IMR-90 (cell line): ENCODE results near the gene EVA1A. TPM values are rescaled to one million over a fixed set of nuclear protein-coding genes. Genes with fewer than 3 reads are reported as not detected.

ENCODE experiments used
- ATAC-seq: fragments of 200-7000 bp; cut with Tn5 transposase; 2 replicates; pipeline ENCODE4 v1.9.1; 2020; ENCODE audit warnings: low read depth, mild to moderate bottlenecking, moderate library complexity
- BruUV-seq: library from RNA; stranded (reverse); fragments of 400-500 nt; replicated peaks from 2 replicates; lab custom pipeline; 2021; lab: Mats Ljungman, UMichigan
- CTCF ChIA-PET: fragments of 300-600 bp; formaldehyde crosslinking; extraction: SDS; loops from one replicate; lab custom pipeline; 2021; ENCODE audit warnings: antibody characterized with exemption; lab: Yijun Ruan, JAX
- POLR2A ChIA-PET: fragments of 300-600 bp; sonication (Branson Sonifier 250); formaldehyde crosslinking; loops from one replicate; lab custom pipeline; 2022; ENCODE audit warnings: antibody characterized with exemption; ENCODE audit not compliant: unreplicated experiment; lab: Charles Lee
- DNase-seq: peaks from one replicate; pipeline ENCODE4 v3.0.0; 2013
- H2AFZ ChIP-seq: replicated peaks from 2 replicates; pipeline ENCODE3; 2013; ENCODE audit warnings: low read length, mild to moderate bottlenecking; ENCODE audit not compliant: poor library complexity
- H2AK5ac ChIP-seq: 2 replicates; pipeline ENCODE4 v1.6.1; 2013; ENCODE audit warnings: low read depth, low read length, inconsistent platforms
- H2AK9ac ChIP-seq: replicated peaks from 2 replicates; pipeline ENCODE3; 2013; ENCODE audit warnings: mild to moderate bottlenecking, low read depth, low read length, moderate library complexity; ENCODE audit not compliant: poor library complexity
- H2BK120ac ChIP-seq: 2 replicates; pipeline ENCODE4 v1.6.1; 2013; ENCODE audit warnings: low read depth, low read length, inconsistent platforms
- H2BK15ac ChIP-seq: 3 replicates; pipeline ENCODE4 v1.6.1; 2013; ENCODE audit warnings: low read depth, low read length, inconsistent platforms
- H2BK20ac ChIP-seq: 2 replicates; pipeline ENCODE4 v1.6.1; 2013; ENCODE audit warnings: low read depth, mild to moderate bottlenecking, inconsistent platforms, low read length, moderate library complexity
- H2BK5ac ChIP-seq: 2 replicates; pipeline ENCODE4 v1.6.1; 2013; ENCODE audit warnings: mild to moderate bottlenecking, low read depth, low read length, inconsistent platforms; ENCODE audit not compliant: poor library complexity, severe bottlenecking
- H3K14ac ChIP-seq: replicated peaks from 2 replicates; pipeline ENCODE4 v1.6.1; 2013; ENCODE audit warnings: low read depth, low read length, inconsistent platforms
- H3K18ac ChIP-seq: 2 replicates; pipeline ENCODE4 v1.6.1; 2013; ENCODE audit warnings: low read depth, low read length, control low read depth
- H3K23ac ChIP-seq: 2 replicates; pipeline ENCODE4 v1.6.1; 2013; ENCODE audit warnings: low read depth, low read length, inconsistent platforms
- H3K27ac ChIP-seq: 2 replicates; pipeline ENCODE4 v1.5.1; 2013; ENCODE audit warnings: mild to moderate bottlenecking, control low read depth, low read length; ENCODE audit not compliant: insufficient read depth
- H3K27me3 ChIP-seq: 2 replicates; pipeline ENCODE4 v1.6.1; 2013; ENCODE audit warnings: low read length; ENCODE audit not compliant: control insufficient read depth, insufficient read depth
- H3K36me3 ChIP-seq: 2 replicates; pipeline ENCODE4 v1.6.1; 2013; ENCODE audit warnings: low read length, mixed read lengths; ENCODE audit not compliant: control insufficient read depth, insufficient read depth
- H3K4ac ChIP-seq: 2 replicates; pipeline ENCODE4 v1.6.1; 2013; ENCODE audit warnings: low read depth, low read length, inconsistent platforms
- H3K4me1 ChIP-seq: 2 replicates; pipeline ENCODE4 v1.6.1; 2013; ENCODE audit warnings: low read length, mixed read lengths; ENCODE audit not compliant: control insufficient read depth, insufficient read depth
- H3K4me2 ChIP-seq: 2 replicates; pipeline ENCODE4 v1.6.1; 2013; ENCODE audit warnings: low read depth, mild to moderate bottlenecking, control low read depth, low read length, moderate library complexity
- H3K4me3 ChIP-seq: 2 replicates; pipeline ENCODE4 v1.5.1; 2013; ENCODE audit warnings: low read depth, mild to moderate bottlenecking, control low read depth, low read length, moderate library complexity; ENCODE audit not compliant: insufficient read depth
- H3K56ac ChIP-seq: 2 replicates; pipeline ENCODE4 v1.6.1; 2013; ENCODE audit warnings: low read length, inconsistent platforms; ENCODE audit not compliant: insufficient read depth; ENCODE audit errors: extremely low read depth
- H3K79me1 ChIP-seq, 2 experiments: 2 replicates each; pipeline ENCODE4 v1.6.1; 2013; ENCODE audit warnings: low read length in 2 of 2, inconsistent platforms in 1 of 2, low read depth in 1 of 2
- H3K9ac ChIP-seq: 2 replicates; pipeline ENCODE4 v1.6.1; 2013; ENCODE audit warnings: low read depth, low read length, control low read depth
- H3K9me1 ChIP-seq: 2 replicates; pipeline ENCODE4 v1.6.1; 2013; ENCODE audit warnings: low read length, inconsistent platforms; ENCODE audit not compliant: insufficient read depth
- H3K9me3 ChIP-seq: 2 replicates; pipeline ENCODE4 v1.6.1; 2013; ENCODE audit warnings: low read length; ENCODE audit not compliant: control insufficient read depth, insufficient read depth
- H4K20me1 ChIP-seq: 2 replicates; pipeline ENCODE4 v1.6.1; 2013; ENCODE audit warnings: low read length, inconsistent platforms; ENCODE audit not compliant: insufficient read depth
- H4K5ac ChIP-seq: 2 replicates; pipeline ENCODE4 v1.6.1; 2013; ENCODE audit warnings: mild to moderate bottlenecking, low read depth, low read length, control low read depth
- H4K8ac ChIP-seq, 2 experiments: 2 replicates each; pipeline ENCODE4 v1.6.1; 2013; ENCODE audit warnings: low read depth in 2 of 2, low read length in 2 of 2, control low read depth in 1 of 2, inconsistent platforms in 1 of 2
- H4K91ac ChIP-seq: 2 replicates; pipeline ENCODE4 v1.6.1; 2013; ENCODE audit warnings: low read depth, low read length, inconsistent platforms; ENCODE audit not compliant: insufficient read depth
- CEBPB ChIP-seq: IDR thresholded peaks from 2 replicates; pipeline ENCODE4 v1.6.1; 2012; ENCODE audit warnings: low read depth, low read length, improper control_type of control experiment
- CHD1 ChIP-seq: IDR thresholded peaks from 2 replicates; pipeline ENCODE4 v1.6.1; 2012; ENCODE audit warnings: low read depth, low read length, improper control_type of control experiment
- FOS ChIP-seq: fragments of 150-350 bp; IDR thresholded peaks from 2 replicates; pipeline ENCODE4 v1.6.1; 2016; ENCODE audit warnings: low read depth, low read length
- MAFK ChIP-seq: IDR thresholded peaks from 2 replicates; pipeline ENCODE4 v1.6.1; 2012; ENCODE audit warnings: low read depth, low read length, improper control_type of control experiment
- MAZ ChIP-seq: IDR thresholded peaks from 2 replicates; pipeline ENCODE4 v1.6.1; 2012; ENCODE audit warnings: low read depth, mild to moderate bottlenecking, low read length, improper control_type of control experiment, moderate library complexity, borderline replicate concordance
- POLR2A ChIP-seq: IDR thresholded peaks from 2 replicates; pipeline ENCODE4 v1.6.1; 2012; ENCODE audit warnings: mild to moderate bottlenecking, low read depth, low read length
- RCOR1 ChIP-seq: IDR thresholded peaks from 2 replicates; pipeline ENCODE4 v1.6.1; 2012; ENCODE audit warnings: mild to moderate bottlenecking, low read length, improper control_type of control experiment; ENCODE audit not compliant: insufficient replicate concordance
- RFX5 ChIP-seq: IDR thresholded peaks from 2 replicates; pipeline ENCODE4 v1.8.0; 2012; ENCODE audit warnings: low read depth, mild to moderate bottlenecking, low read length, moderate library complexity
- SMC3 ChIP-seq: fragments of 150-350 bp; IDR thresholded peaks from 2 replicates; pipeline ENCODE4 v1.6.1; 2016; ENCODE audit warnings: low read depth, mild to moderate bottlenecking, antibody characterized with exemption, low read length, moderate library complexity
- WGBS, 2 experiments: methylation state at CpG; one replicate each; pipeline versions ENCODE4 v1.1.5 to v1.1.7; 2013; ENCODE audit warnings: missing lambda C conversion rate in 2 of 2; ENCODE audit not compliant: insufficient read length in 1 of 2; ENCODE audit errors: extremely low coverage in 2 of 2; 5-methylcytosine and 5-hydroxymethylcytosine counted together
- dilution Hi-C: fragments of 300-500 bp; cut with HindIII; formaldehyde crosslinking; loops from one replicate; pipeline ENCODE4 v1.14.3; 2018; ENCODE audit warnings: low sequenced_read_pairs; ENCODE audit not compliant: unreplicated experiment
- in situ Hi-C: fragments of 300-500 bp; cut with MboI; formaldehyde crosslinking; loops from 3 replicates; pipeline ENCODE4 v1.14.3; 2019; ENCODE audit warnings: low sequenced_read_pairs, inconsistent platforms, mixed read lengths
- intact Hi-C: fragments of 100-400 bp; cut with micrococcal nuclease; formaldehyde crosslinking; loops from 2 replicates; pipeline ENCODE4 v1.10.0; 2022
- polyA plus RNA-seq, 3 experiments: library from polyadenylated mRNA; depleted of rRNA; stranded (reverse); fragments of >200 nt; gene quantifications; 2 replicates each; pipeline ENCODE4 v1.2.3, GENCODE V29; 2012; ENCODE audit warnings: low replicate concordance in 1 of 3
- total RNA-seq: library from RNA; depleted of rRNA; stranded (reverse); fragments of >200 nt; gene quantifications from 2 replicates; pipeline ENCODE4 v1.2.3, GENCODE V29; 2012
- TF ChIP-seq, protein P1 (sequence below): conservative IDR thresholded peaks from 2 replicates; pipeline ENCODE4 v1.5.1; 2012; ENCODE audit warnings: mild to moderate bottlenecking, low read depth, low read length, improper control_type of control experiment
- TF ChIP-seq, protein P2 (sequence below): fragments of 150-350 bp; IDR thresholded peaks from 2 replicates; pipeline ENCODE4 v1.6.1; 2016; ENCODE audit warnings: low read depth, mild to moderate bottlenecking, low read length, moderate library complexity, borderline replicate concordance

EVA1A gene
- total and polyA plus RNA-seq, 2 of the 4 experiments (the other 2 are of a cell fraction) = 54.5 to 93.7 TPM

DNA sequence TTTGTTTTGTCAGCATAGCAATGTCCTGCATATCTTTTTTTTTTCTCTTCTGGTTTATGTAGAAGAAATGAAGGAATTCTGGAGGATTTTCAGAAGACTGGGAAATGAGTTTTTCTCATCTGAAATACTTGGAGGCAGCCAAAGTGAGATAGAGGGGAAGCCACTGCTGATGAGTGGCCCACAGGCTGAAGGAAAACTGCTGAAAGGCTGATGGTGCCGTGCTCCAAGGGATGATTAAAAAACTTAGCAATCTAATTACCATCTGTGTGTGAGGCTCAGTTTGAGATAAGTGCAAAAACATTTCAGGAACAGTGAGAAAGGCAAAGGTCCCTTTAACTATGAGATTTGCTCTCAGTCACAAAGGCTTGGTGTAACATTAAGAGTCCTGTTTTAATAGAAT, 98.5 kb downstream of the EVA1A start:
- Histone ChIP-seq H3K56ac (no peak overlapping the region), H4K91ac (no peak overlapping the region), H3K27ac (no peak overlapping the region), H4K8ac (no peak overlapping the region), H2BK120ac (no peak overlapping the region), H2AK5ac (no peak overlapping the region), H3K18ac (no peak overlapping the region), H3K9me3 (no peaks in the 10 kb centered on the region), H2BK5ac (no peak overlapping the region), H4K20me1 (no peaks in the 10 kb centered on the region), H3K4me3 (no peak overlapping the region), H3K4ac (no peak overlapping the region), H4K5ac (no peak overlapping the region), H3K36me3 (no peaks in the 10 kb centered on the region), H2BK15ac (no peak overlapping the region), H3K4me1 (peaks cover 1% of the 10 kb centered on the region; the same call in 1 of the 2 replicates), H3K14ac (no peak overlapping the region), H2BK20ac (no peak overlapping the region), H3K23ac (no peak overlapping the region), H3K27me3 (peaks cover 33% of the 10 kb centered on the region), H3K4me2 (no peak overlapping the region), H3K79me1 (no peaks in the 10 kb centered on the region), H3K9me1 (no peaks in the 10 kb centered on the region), H3K9ac (no peak overlapping the region), H2AK9ac (no peak overlapping the region), H2AFZ (no peak overlapping the region)
- ChIA-PET CTCF (interaction anchor here (0.7 to 2.1 kb wide), 2 partner anchors 166 to 543 kb away, joined by 5 to 18 read pairs; no protein-coding TSS in a partner anchor), POLR2A (no interaction called here)
- DNase-seq (no peak), ATAC-seq (no peak)
- dilution Hi-C loops (loop anchor here (25.0 kb wide), 1 partner anchor 175 kb away; the partner anchor contains the start of gene MRPL19), in situ Hi-C loops (no loop called here), intact Hi-C loops (no loop called here)
- no TSS peak for BruUV-seq
- TF ChIP-seq MAFK = no peak
- TF ChIP-seq SMC3 = no peak
- no peak for TF ChIP-seq FOS
- no peak for TF ChIP-seq RFX5
- no peak for TF ChIP-seq CHD1
- no peak for TF ChIP-seq CEBPB
- no peak for TF ChIP-seq RCOR1
- no peak for TF ChIP-seq POLR2A
- TF ChIP-seq, protein P1, sequence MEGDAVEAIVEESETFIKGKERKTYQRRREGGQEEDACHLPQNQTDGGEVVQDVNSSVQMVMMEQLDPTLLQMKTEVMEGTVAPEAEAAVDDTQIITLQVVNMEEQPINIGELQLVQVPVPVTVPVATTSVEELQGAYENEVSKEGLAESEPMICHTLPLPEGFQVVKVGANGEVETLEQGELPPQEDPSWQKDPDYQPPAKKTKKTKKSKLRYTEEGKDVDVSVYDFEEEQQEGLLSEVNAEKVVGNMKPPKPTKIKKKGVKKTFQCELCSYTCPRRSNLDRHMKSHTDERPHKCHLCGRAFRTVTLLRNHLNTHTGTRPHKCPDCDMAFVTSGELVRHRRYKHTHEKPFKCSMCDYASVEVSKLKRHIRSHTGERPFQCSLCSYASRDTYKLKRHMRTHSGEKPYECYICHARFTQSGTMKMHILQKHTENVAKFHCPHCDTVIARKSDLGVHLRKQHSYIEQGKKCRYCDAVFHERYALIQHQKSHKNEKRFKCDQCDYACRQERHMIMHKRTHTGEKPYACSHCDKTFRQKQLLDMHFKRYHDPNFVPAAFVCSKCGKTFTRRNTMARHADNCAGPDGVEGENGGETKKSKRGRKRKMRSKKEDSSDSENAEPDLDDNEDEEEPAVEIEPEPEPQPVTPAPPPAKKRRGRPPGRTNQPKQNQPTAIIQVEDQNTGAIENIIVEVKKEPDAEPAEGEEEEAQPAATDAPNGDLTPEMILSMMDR = no peak
- no peak for TF ChIP-seq MAZ
- TF ChIP-seq, protein P2, sequence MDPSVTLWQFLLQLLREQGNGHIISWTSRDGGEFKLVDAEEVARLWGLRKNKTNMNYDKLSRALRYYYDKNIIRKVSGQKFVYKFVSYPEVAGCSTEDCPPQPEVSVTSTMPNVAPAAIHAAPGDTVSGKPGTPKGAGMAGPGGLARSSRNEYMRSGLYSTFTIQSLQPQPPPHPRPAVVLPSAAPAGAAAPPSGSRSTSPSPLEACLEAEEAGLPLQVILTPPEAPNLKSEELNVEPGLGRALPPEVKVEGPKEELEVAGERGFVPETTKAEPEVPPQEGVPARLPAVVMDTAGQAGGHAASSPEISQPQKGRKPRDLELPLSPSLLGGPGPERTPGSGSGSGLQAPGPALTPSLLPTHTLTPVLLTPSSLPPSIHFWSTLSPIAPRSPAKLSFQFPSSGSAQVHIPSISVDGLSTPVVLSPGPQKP = no peak
- WGBS, 2 experiments = no CpG with 5 or more reads among the region's 1 CpG
